Activated T-cell treated with anti-CD3 and anti-CD28 coated beads for 48 hours (primary cell): ENCODE results near the gene OR10H3.
"Not testable (repeated sequence)": the region's sequence is repeated elsewhere in the genome, so short reads cannot be mapped to it uniquely, and the experiment has no call there.

Experiments
- DNase-seq: peaks from one replicate; pipeline ENCODE4 v3.0.0-alpha.2; 2020; ENCODE audit warnings: low read depth

The OR10H3 gene, protein sequence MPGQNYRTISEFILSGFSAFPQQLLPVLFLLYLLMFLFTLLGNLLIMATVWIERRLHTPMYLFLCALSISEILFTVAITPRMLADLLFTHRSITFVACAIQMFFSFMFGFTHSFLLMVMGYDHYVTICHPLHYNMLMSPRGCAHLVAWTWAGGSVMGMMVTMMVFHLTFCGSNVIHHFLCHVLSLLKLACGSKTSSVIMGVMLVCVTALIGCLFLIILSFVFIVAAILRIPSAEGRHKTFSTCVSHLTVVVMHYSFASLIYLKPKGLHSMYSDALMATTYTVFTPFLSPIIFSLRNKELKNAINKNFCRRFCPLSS

DNA sequence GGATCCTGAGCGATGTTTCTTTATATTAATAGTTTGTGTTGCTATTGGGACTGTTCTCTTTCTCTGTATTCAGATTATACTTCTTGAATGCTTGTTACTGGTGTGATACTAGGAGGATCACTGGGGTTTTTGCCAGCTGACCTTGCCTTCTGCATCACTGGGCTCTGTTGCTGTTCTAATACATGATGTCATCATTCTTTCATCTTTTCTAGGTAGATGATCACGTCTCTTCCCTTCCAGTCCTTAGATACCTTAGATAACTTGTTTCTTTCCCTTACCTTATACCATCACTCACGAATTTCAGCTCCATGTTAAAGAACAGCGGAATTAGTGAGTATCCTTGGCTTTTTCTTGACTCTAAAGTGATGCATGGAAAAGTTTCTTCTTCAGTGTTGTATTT, at the start of gene OR10H3:
Gene OR10H3 (plus strand): TSS at position 264 of the 400 bp plus-strand sequence. CDS start 3,408 bp downstream, outside the sequence.
- no peak for DNase-seq

- DNase-seq, result no peak
These were observed 41.1 kb upstream of the OR10H3 start for GRCh38 chr19:15696654-15697194.

- no peak for DNase-seq
These were observed 35.8 kb upstream of the OR10H3 start for GRCh38 chr19:15701757-15702533.

DNA sequence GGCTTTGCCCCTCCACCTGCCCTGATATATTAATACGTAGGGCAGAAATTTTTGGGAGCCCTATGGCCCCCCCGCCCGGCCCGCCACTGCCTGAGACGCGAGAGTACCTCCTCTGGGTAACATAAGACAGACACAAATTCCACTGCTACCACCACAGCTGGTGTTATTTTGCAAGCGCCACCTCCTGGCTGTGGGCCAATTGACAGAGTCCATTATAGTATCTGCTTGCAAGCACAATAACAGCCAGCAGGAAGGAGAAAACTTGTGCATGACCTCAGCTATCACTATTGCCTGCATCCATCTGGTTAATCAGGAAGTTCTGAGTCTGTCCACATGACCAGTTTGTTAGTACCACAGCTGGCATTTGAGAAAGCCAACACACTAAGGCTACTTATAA, 35.3 kb upstream of the OR10H3 start:
- peak; percentile 15 for DNase-seq

DNA sequence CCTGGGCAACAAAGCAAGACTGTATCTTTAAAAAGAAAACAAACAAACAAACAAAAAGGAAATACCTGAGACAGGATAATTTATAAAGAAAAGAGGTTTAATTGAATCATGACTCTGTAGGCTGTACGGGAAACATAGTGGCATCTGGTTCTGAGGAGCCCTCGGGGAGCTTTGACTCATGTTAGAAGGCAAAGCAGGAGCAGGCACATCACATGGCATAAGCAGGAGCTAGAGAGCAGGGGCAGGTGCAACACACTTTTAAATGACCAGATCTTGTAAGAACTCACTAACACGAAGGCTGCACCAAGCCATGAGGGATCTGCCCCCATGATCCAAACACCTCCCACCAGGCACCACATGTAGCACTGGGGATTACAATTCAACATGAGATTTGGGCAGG, 23.1 kb upstream of the OR10H3 start:
- no peak for DNase-seq

GRCh38 chr19:15715642-15716041, 22.1 kb upstream of the OR10H3 start:
- no peak for DNase-seq

DNA sequence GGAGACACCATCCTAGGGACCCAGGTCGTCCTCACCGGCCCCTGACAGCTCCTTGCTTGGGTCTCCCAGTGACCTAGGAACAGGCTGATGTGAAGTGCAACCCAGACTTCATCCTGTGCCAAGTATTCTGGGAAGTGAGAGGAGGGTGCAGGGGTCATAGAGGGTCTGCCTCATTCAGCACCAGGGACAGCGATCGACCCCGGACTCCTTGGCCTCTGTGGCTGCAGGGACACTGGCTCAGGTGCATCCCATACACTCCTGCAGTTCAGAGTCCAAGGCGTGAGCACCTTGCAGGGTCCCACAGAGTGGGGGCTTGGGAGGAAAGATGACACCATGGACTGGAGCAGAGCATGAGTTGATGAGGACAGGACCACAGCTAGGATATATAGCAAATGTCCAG, 20.0 kb upstream of the OR10H3 start:
- no peak for DNase-seq

- no peak for DNase-seq
These were observed 16.5 kb upstream of the OR10H3 start for GRCh38 chr19:15721268-15721667.

GRCh38 chr19:15722956-15723355, 14.8 kb upstream of the OR10H3 start:
- DNase-seq, result no peak

GRCh38 chr19:15727724-15728123, 10.1 kb upstream of the OR10H3 start, which contains the start of gene OR10H2:
Gene OR10H2, plus strand, starts transcription at chr19:15728024. Its CDS starts 20 bp downstream, at chr19:15728044.
- DNase-seq, result no peak

- DNase-seq, result no peak
These were observed 7.2 kb upstream of the OR10H3 start for GRCh38 chr19:15730538-15730937.

DNA sequence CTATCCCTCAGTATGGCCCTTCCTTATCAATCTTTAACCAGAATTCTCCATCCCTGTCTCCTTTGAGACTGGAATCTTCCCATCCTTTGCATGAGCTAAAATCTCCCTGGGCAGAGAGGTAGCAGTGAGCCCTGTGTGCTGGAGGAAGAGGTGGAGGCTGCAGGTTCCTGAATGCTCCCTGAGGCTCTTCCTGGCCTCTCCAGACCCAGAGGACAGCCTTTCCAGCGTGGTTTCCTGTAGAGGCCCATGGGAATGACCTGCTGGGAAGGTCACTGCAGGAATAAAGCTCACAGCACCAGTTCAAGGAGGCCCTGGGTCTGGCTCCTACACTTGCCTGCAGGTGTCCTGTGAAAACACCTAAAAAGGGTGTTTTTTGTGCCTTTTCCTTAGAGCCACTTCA, 5.4 kb upstream of the OR10H3 start:
- no peak for DNase-seq

DNA sequence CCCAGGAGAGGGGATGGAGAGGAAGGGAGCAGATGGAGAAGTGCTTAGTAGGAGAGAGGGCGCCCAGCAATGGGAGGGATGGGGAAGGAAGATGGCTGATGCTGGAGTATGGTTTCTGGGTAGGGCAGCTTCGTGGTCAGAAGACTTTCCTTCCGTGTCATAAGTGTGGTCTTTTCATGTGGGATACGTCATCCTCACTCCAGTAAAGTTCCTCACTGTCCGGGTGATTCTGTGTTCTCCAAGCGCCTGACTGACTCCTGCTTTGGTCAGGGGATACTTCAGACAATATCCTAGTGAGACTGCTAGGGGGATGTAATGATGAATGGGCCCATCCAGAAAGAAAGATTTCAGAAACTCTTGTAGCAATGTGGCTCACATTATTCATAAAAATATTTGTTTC, 3.9 kb upstream of the OR10H3 start:
- no peak for DNase-seq

DNA sequence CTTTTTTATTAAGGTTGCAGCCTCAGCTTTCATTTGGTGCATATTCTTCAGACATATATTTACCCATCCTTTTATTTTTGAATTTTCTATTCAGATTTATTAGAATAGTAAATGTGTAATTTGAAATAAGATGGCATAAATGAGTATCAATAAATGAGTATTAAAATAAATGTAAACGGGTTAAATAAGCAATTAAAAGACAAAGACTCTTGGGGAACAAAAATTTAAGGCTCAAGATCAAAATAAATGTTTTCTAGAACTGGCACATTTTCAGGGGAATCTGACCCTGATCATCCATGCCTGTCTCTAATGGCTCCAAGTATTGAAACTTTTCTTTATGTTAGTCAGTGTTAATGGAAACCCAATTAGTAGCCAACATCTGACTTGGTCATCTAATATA, 3.0 kb downstream of the OR10H3 start:
- no peak for DNase-seq

- DNase-seq, result no peak
These were observed 10.5 kb downstream of the OR10H3 start for GRCh38 chr19:15748239-15748638.

- no peak for DNase-seq
These were observed 20.6 kb downstream of the OR10H3 start for GRCh38 chr19:15758379-15758778.

DNA sequence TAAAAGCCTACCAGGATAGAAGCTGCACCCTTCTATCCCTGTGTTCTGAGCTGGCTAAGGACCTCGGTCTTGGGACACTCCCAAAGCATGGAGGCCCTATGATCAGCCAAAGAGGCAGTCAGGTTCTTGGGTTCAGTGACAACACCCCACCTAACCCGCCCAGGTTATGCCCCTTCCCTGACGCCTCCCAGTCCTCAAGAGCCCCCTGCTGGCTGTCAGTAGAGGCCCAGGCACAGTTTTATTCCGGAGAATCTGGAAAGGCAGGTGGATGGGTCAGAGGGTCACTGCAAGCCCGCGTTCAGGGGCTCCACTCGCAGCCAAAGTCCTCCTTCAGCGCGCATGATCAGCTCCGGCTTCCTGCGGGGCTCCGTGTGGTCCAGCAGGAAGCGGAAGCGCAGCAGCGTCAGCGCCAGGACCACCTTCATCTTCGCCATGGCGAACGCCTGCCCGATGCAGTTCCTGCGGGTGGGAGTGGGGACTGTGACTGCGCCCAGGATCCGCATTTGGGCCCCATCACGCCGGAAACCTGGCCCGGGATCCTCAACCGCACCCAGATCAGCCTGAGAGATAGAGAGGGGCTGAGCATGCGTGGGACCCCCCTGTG, 22.3 kb downstream of the OR10H3 start:
- no peak for DNase-seq

DNA sequence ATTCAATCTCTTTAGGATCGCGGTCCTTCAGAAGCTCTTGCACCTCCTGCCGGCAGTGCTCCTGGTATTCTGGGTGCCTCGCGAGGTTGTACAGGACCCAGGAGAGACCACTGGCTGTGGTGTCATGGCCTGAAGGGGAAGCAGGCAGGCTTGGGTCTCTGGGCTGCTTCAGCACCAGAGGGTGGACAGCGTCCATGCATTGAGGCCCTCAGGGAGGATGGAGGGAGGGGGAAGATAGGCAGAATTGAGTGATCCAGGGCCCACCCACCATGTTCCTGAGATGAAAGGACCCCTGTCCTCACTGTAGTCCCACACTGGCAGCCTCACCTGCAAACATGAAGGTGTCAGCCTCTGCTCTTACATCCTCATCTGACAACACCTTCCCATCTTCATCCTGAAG, 31.8 kb downstream of the OR10H3 start:
- DNase-seq, result no peak

DNA sequence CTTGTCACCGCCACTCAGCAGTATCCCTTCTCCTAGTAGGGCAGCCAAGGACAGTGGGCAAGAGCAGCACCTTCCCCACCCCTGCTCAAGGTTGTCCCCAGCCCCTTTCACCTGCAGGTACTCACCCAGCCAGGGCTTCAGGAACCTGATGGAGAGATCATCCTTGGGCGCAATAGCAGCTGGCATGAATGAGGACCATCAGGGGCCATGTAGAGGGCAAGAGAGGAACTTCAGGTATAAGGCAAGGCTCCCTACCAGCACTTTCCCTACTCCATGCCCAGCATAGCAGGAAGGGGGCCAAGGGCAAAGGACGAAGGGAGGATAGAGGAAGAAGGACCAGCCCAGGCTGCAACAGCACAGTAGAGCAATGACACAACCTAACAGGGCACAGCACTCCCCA, 36.4 kb downstream of the OR10H3 start:
- not testable (repeated sequence) for DNase-seq

- DNase-seq, result no peak
These were observed 37.5 kb downstream of the OR10H3 start for GRCh38 chr19:15775249-15775648.

GRCh38 chr19:15776264-15776663, 38.5 kb downstream of the OR10H3 start:
- DNase-seq, result no peak
